Measurements from ENCODE around the gene ECE2. TPM values are rescaled to one million over a fixed set of nuclear protein-coding genes. Genes with fewer than 3 reads are reported as not detected.

The ECE2 gene
- total RNA-seq (2022) (not detected in 2 replicates), Bru-seq, nascent RNA (not detected), BruChase-seq, experiment 1, labeled RNA remaining after a 6-hour chase (percentile 25 among the genes with signal in this experiment), BruChase-seq, experiment 2, labeled RNA remaining after a 2-hour chase (not detected)
- long read RNA-seq = 0 reads

GRCh38 chr3:184275961-184276910, at the start of gene ECE2:
Gene ECE2 (plus strand): TSS chr3:184276022. CDS start chr3:184276154, 132 bp downstream.
- no peak within 1 kb of the TSS for H3K27ac Mint-ChIP-seq (ENCODE audit: low read depth, unreplicated experiment)
- no TSS peak for BruUV-seq (replicated peaks)
- no peak for DNase-seq (ENCODE audit: unreplicated experiment)
- H3K4me3 Mint-ChIP-seq (ENCODE audit: unreplicated experiment) = no peak within 1 kb of the TSS
- H3K4me1 Mint-ChIP-seq (ENCODE audit: insufficient read depth, unreplicated experiment) = no peaks in the 10 kb centered on the region
- H3K36me3 Mint-ChIP-seq (ENCODE audit: insufficient read depth, unreplicated experiment) = no peaks in the 10 kb centered on the region
- ChIA-PET CTCF (no interaction called here), POLR2A (no interaction called here)
- intact Hi-C loops (cut with micrococcal nuclease) = no loop called here
- no peak for TF ChIP-seq CTCF (IDR thresholded peaks at IDR 0.05; ENCODE audit: unreplicated experiment)
- no peaks in the 10 kb centered on the region for H3K9me3 Mint-ChIP-seq (ENCODE audit: unreplicated experiment)
- H3K27me3 Mint-ChIP-seq (ENCODE audit: insufficient read depth, unreplicated experiment) = peaks cover 25% of the 10 kb centered on the region

GRCh38 chr3:184227481-184227935, 48.3 kb upstream of the ECE2 start:
- peak; percentile 47 for DNase-seq (ENCODE audit: unreplicated experiment)
- no TSS peak for BruUV-seq (replicated peaks)
- H3K9me3 Mint-ChIP-seq (ENCODE audit: unreplicated experiment) = no peaks in the 10 kb centered on the region
- peaks cover 6% of the 10 kb centered on the region for H3K4me1 Mint-ChIP-seq (ENCODE audit: insufficient read depth, unreplicated experiment)
- H3K27me3 Mint-ChIP-seq (ENCODE audit: insufficient read depth, unreplicated experiment) = peaks cover 58% of the 10 kb centered on the region
- intact Hi-C loops (cut with micrococcal nuclease) = loop anchor here (1.0 kb wide), 1 partner anchor 23 kb away; no protein-coding TSS in a partner anchor
- no peak overlapping the region for H3K27ac Mint-ChIP-seq (ENCODE audit: low read depth, unreplicated experiment)
- CTCF ChIA-PET = interaction anchor here (0.6 to 3.5 kb wide), 20 partner anchors 9 to 332 kb away, joined by 3 to 25 read pairs (median 5); no protein-coding TSS in a partner anchor
- POLR2A ChIA-PET = interaction anchor here (0.6 to 1.4 kb wide), 3 partner anchors 41 to 53 kb away, joined by 3 read pairs; partner anchors contain the start of gene ABCF3
- H3K4me3 Mint-ChIP-seq (ENCODE audit: unreplicated experiment) = no peak overlapping the region
- H3K36me3 Mint-ChIP-seq (ENCODE audit: insufficient read depth, unreplicated experiment) = no peaks in the 10 kb centered on the region
- TF ChIP-seq CTCF (IDR thresholded peaks at IDR 0.05; ENCODE audit: unreplicated experiment) = peak; percentile 93

GRCh38 chr3:184228376-184229137, 47.3 kb upstream of the ECE2 start:
- Mint-ChIP-seq H3K4me3 (ENCODE audit: unreplicated experiment) (peak overlapping the region; percentile 58), H3K27me3 (ENCODE audit: insufficient read depth, unreplicated experiment) (peaks cover 58% of the 10 kb centered on the region), H3K36me3 (ENCODE audit: insufficient read depth, unreplicated experiment) (no peaks in the 10 kb centered on the region), H3K9me3 (ENCODE audit: unreplicated experiment) (no peaks in the 10 kb centered on the region), H3K27ac (ENCODE audit: low read depth, unreplicated experiment) (no peak overlapping the region), H3K4me1 (ENCODE audit: insufficient read depth, unreplicated experiment) (peaks cover 6% of the 10 kb centered on the region)
- ChIA-PET CTCF (interaction anchor here (0.6 to 3.5 kb wide), 17 partner anchors 9 to 1035 kb away, joined by 3 to 25 read pairs (median 5); no protein-coding TSS in a partner anchor), POLR2A (interaction anchor here (1.1 to 1.4 kb wide), 2 partner anchors 42 to 43 kb away, joined by 3 read pairs; partner anchors contain the start of gene ABCF3)
- intact Hi-C loops (cut with micrococcal nuclease) = no loop called here
- no peak for TF ChIP-seq CTCF (IDR thresholded peaks at IDR 0.05; ENCODE audit: unreplicated experiment)
- DNase-seq (ENCODE audit: unreplicated experiment) = no peak
- BruUV-seq (replicated peaks) = no TSS peak
